Measurements from ENCODE around the gene DNER. TPM values are rescaled to one million over a fixed set of nuclear protein-coding genes. Genes with fewer than 3 reads are reported as not detected.
"Not testable (repeated sequence)": the region's sequence is repeated elsewhere in the genome, so short reads cannot be mapped to it uniquely, and the experiment has no call there.

Gene DNER
- total RNA-seq = 10 to 100 TPM in 1 of 2 donors, 1 to 10 TPM in 1; 6.2 to 32.9 TPM
- long read RNA-seq, transcript DNER-201 (13 exons, 3,260 nt) = major isoform, 11 of 27 reads
- long read RNA-seq, partial matches to known transcripts = 12 of 27 reads
- long read RNA-seq, other reads (novel, unspliced or antisense) = 4 of 27 reads

DNA sequence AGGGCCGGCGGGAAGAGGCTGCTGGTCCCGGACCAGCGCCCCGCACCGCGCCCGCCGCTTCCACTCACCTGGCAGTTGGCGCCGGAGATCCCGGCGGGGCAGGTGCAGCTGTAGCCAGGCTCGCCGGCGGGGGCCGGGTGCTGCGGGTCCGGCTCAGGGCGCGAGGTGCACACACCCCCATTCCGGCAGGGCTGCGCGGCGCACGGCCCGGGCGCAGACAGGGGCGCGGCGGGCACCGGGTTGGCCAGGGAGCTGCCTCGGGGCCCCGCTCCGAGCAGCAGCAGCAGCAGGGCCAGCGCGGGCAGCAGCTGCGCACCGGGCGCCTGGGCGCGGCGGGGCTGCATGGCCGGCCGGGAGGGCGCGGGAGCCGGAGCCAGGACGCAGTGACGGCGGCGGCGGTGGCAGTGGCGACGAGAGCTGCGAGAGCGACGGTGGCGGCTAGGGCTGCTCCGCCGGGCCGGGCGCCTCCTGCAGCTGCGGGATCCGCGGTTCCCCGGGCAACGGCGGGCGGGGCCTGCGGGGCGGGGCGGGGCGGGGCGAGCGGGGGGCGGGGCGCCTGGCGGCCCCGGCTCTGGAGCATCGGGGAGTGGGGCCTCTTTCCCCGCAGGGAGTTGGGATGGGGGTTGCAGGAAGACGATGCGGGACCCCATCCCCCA is at the start of gene DNER:
DNER (minus strand) TSS at position 476 of the 656 bp plus-strand sequence; CDS start at position 344, 132 bp downstream.
- intact Hi-C loops (cut with DNase I) = loop anchor here in 1 of 2 donors (5.0 to 10.0 kb wide), 2 partner anchors 122 to 279 kb away; no protein-coding TSS in a partner anchor
- DNase-seq (peak; percentile 39), ATAC-seq (peak; percentile 77 to 79)

DNA sequence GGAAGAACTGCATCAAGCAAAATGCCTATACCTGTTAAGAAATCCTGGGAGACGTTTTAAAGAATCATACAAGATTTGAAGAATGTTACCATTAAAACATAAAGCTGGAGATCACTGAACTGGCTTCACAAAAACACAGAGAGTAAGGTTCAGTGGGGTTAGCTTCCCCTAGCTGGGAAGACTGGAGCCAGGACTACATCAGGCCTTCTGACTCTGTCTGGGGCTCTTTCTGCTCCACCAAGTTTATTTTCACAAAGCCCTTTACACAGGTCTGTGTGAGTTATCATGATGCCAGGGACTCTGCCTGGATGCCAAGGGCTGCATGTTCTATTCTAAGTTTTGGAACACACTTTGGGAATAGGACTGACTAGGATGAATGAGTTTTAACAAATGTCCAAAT is 47.3 kb upstream of the DNER start:
- DNase-seq (no peak), ATAC-seq (no peak)
- intact Hi-C loops (cut with DNase I) = no loop called here

GRCh38 chr2:229757462-229757861 is 43.1 kb upstream of the DNER start:
- DNase-seq; intact Hi-C loops (cut with DNase I); ATAC-seq: not testable (repeated sequence)

GRCh38 chr2:229752970-229753729 is 38.8 kb upstream of the DNER start:
- DNase-seq = no peak
- ATAC-seq = no peak
- intact Hi-C loops (cut with DNase I) = no loop called here

DNA sequence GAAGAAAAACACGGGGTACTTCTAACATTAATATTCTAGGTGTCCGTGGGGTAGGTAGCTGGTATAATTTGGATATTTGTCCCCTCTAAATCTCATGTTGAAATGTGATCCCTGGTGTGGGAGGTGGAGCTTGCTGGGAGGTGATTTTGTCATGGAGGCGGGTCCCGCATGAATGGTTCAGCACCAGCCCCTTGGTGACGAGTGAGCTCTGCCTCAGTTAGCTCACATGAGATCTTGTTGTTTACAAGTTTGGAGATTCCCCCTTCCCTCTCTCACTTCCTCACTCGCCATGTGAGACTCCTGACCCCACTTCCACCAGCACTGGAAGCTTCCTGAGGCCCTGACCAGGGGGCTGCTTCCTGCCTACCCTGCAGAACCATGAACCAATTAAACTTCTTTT is 35.4 kb upstream of the DNER start:
- ATAC-seq (no peak), DNase-seq (no peak)
- intact Hi-C loops (cut with DNase I) = no loop called here

DNA sequence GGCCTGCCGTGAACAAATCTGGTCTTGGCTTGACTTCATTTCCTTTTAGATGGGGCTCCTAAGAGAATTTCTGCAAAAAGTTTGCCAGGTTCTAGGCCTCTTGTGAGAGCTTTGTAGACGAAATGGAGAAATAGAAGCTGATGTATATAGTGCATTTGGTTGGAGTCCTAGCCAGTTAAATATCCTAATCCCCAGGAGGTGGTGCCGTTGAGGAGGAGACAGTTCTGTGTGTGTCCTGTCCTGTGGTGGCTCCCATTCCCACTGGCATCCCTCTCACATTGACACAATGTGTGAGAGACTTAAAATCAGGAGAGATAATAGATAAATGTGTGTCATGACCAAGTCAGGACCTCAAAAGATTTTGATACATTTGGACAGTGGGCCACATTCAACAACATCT is 34.6 kb upstream of the DNER start:
- ATAC-seq = no peak

GRCh38 chr2:229742691-229743090 is 28.3 kb upstream of the DNER start:
- DNase-seq; ATAC-seq; intact Hi-C loops (cut with DNase I): not testable (repeated sequence)

More for the DNA sequence above, 34.6 kb upstream of the DNER start:
- no peak for DNase-seq
- intact Hi-C loops (cut with DNase I) = no loop called here

DNA sequence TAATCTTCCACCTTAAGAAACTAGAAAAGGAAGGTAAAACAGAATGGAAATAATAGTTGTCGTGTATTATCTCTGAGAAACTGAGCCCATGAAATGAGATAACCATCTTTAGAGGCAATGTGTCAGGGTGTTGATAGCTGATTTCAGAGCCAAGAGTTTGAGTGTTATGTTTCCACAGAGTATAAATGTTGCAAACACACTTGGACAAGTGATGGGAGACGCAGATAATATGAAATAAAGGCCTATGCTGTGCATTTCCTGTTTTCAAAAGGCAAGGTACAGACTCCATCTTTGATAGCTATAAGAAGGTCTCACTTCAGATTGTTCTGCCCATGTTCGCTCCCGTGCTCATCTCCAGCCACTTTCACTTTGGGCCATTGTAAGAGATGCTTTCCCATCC is 25.9 kb upstream of the DNER start:
- intact Hi-C loops (cut with DNase I) = no loop called here
- DNase-seq = no peak
- no peak for ATAC-seq

GRCh38 chr2:229738024-229738625 is 23.8 kb upstream of the DNER start:
- intact Hi-C loops (cut with DNase I) = no loop called here
- DNase-seq = no peak
- ATAC-seq = no peak

- no peak for DNase-seq
- intact Hi-C loops (cut with DNase I) = no loop called here
- no peak for ATAC-seq
Measured at GRCh38 chr2:229734410-229734809, 20.1 kb upstream of the DNER start.

GRCh38 chr2:229733611-229734245 is 19.4 kb upstream of the DNER start:
- DNase-seq (no peak), ATAC-seq (no peak)
- intact Hi-C loops (cut with DNase I) = no loop called here

- intact Hi-C loops (cut with DNase I) = no loop called here
- no peak for ATAC-seq
- no peak for DNase-seq
Measured at GRCh38 chr2:229732897-229733296, 18.5 kb upstream of the DNER start.

DNA sequence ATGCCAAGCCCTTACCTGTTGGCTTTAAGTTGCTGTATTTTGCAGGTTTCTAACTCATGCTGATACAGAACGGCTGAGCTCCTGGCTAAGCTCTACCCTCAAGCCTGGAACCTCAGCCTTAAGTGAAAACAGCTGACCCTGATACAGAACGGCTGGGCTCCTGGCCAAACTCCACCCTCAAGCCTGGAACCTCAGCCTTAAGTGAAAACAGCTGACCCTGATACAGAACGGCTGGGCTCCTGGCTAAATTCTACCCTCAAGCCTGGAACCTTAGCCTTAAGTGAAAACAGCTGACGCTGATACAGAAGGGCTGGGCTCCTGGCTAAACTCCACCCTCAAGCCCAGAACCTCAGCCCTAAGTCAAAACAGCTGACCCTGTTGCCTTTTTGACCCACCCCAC is 17.6 kb upstream of the DNER start:
- intact Hi-C loops (cut with DNase I) = no loop called here
- ATAC-seq (peak in 1 of 2 donors; percentile 80), DNase-seq (no peak)

DNA sequence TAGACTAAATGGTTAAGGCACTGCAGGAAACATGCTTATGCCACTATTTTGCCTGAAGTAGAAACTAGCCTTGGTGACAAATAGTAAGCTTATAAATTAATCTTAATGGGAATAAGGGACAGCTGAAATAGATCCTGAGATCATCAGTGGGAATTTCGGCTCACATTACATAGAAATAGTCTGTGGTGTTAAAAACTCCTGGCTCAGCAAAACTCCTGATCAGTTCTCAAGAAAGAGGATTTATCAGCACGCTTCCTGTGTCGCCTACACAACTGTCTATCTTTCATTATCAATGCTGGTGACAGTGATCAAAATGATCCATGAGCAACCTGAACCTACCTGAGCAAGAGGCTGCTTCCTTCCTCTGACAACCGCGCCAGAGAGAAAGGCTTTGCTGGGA is 17.0 kb upstream of the DNER start:
- DNase-seq = no peak
- intact Hi-C loops (cut with DNase I) = no loop called here
- no peak for ATAC-seq

GRCh38 chr2:229728370-229728769 is 14.0 kb upstream of the DNER start:
- no peak for ATAC-seq
- DNase-seq = no peak
- intact Hi-C loops (cut with DNase I) = no loop called here

DNA sequence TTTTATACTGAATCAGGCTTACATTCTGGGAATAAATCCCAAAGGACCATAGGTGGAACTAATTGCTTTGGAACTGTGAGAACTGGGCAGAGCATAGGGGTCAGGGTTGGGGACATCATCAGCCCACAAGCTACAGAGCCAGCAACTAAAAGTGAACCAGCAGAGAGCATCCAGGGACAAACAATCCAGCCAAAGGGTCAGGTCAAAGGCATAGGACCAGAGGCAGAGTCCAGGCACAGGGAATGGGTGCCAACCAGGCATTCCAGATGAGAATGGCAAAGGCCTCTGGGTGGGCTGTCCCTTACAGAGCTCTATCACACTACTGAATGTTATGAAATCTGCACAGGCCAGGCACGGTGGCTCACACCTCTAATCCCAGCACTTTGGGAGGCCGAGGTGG is 12.3 kb upstream of the DNER start:
- intact Hi-C loops (cut with DNase I) = no loop called here
- ATAC-seq (no peak), DNase-seq (no peak)

DNA sequence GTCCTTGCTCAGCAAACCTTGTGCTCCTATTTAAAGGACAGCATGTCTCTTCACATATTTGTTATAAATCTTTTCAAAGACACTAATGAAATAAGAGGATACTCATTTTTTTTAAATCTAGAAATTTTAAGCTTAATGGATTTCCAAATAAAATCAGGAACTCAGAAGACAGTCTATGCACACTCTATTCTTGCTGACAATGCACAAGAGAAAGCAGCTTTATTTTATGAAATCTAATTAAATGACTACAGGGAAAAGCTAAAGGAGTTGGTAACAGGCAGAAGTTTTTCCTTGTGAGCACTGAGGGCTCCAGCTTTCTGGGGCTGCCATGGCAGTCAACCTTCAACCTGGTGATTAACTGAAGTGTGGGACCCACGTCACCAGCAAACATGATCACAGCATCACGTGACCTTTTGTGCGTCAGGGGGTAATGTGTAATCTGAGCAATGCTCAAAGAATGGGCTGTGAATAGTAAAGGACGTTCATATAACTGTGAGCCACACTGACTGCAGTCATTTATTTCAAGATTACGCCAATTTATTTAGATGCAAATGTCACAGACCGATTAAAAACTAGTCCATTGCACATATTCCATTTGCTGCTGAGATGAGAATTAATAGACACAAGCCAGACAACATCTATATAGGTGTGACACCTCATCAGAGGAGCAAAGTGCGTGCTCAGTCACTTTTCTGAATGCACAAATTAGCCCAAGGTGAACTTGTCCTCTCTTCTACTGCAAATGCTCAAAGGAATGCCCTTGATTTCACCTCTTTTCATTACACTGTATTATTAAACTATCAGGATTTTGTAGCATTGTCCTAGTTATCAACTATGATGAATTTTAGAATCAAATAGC is 11.6 kb upstream of the DNER start:
- intact Hi-C loops (cut with DNase I) = no loop called here
- no peak for DNase-seq
- peak in 1 of 2 donors; percentile 40 for ATAC-seq

GRCh38 chr2:229723192-229723591 is 8.8 kb upstream of the DNER start:
- DNase-seq; ATAC-seq; intact Hi-C loops (cut with DNase I): not testable (repeated sequence)

Data from left cardiac atrium (tissue), 4 donors.